NCI-H345 treated with DMSO at 0.1 percent for 48 hours (cell line): Measurements from ENCODE around the gene PHTF1.
A peak's percentile ranks its signal among the peaks of the same experiment; 100 is the strongest.

Experiments used
- DNase-seq: peaks from one replicate; lab custom pipeline; 2025; ENCODE audit not compliant: unreplicated experiment; lab: John Stamatoyannopoulos, UW

PHTF1 gene

DNA sequence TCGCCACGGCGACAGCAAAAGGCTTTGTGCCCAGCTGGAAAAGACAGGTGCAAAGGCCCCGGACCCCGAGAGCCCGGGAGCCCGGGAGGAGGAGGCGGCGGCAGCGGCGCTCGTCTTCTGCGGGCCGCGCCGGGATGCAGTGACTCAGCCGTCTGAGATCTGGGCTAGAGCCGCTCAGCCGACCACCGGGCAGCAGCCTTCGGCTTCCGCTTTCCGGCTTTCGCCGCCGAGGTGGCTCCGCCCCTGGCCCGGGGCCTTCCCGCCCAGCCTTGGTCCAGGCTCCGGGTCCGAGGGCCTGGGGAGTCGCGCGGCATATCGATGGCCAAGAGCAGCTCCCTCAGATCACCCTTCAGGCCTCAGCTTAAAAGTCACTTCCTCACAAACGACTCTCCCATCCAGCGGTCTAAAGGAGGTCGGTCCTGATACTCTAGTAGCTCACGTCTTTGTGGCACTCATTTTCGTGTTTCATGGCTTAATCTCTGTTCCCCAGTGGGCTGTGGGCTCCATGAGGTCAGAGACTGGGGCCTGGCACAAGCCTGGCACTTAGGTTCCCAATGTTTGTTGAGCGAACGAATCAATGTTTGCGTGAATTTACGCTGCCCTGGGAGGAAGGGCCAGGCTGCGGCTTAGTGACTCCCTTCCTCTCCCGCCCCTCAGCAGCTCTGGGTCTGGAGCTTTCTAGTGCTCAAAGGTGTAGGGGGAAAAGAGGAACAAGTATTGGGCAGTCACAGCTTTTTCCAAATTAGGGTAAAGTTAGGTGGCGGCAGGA is at the start of gene PHTF1:
Gene PHTF1, minus strand, starts transcription at position 154 of the 769 bp plus-strand sequence. CDS start 783 bp downstream, outside the sequence.
- DNase-seq, result peak; percentile 48

DNA sequence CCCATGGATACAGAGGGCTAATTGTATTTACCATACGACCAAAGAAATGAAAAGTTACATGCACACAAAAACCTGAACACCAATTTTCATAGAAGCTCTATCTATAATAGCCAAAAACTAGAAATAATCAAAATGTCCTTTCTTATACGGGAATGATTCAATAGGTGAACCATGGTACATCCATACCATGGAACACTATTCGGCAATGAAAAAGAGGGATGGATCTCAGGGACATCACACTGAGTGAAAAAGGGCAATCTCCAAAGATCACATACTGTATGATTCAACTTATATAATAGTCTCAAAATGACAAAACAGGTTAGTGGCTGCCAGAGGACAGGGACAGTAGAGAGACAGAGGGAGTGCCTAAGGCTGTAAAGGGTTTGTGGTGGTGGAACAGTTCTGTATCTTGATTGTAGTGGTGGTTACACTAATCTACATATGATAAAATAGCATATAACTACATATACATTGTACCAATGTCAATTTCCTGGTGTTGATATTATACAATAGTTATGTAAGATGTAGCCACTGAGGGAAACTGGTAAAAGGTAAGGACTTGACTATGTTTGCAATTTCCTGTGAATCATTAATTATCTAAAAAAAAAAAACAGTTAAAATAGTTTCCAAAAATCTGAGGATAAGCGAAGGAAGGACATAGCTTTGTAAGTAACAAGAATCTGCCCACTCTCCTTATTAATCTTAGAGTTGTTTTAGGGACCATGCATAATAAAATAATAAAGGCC is 49.3 kb upstream of the PHTF1 start:
- DNase-seq, result no peak

DNA sequence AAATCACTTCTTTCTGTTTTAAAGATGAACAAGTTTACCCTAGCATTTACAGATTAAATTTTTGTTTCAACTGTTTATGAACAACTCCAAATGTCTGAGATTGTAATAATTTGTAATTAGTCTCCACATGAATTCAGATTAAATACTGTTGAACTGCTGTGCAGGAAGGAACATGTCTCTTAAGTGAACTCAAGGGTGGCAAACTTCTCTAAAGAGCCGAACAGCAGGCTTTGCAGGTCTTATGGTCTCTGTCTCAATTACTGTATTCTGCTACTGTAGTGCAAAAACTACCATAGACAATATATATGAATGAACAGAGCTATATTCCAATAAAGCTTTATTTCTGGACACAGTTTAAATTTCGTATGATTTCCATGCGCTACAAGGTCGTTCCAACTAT is 46.4 kb upstream of the PHTF1 start:
- no peak for DNase-seq

DNA sequence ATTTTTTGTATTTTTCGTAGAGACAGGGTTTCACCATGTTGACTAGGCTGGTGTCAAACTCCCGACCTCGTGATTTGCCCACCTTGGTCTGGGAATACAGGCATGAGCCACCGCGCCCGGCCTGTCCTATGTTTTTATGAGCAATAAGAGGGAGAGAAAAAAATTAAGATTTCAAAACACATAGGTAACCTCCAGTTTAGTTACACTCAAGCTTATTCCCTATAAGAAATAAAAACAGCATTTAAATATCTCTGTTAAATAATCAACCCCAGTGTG is 45.9 kb upstream of the PHTF1 start:
- no peak for DNase-seq

DNA sequence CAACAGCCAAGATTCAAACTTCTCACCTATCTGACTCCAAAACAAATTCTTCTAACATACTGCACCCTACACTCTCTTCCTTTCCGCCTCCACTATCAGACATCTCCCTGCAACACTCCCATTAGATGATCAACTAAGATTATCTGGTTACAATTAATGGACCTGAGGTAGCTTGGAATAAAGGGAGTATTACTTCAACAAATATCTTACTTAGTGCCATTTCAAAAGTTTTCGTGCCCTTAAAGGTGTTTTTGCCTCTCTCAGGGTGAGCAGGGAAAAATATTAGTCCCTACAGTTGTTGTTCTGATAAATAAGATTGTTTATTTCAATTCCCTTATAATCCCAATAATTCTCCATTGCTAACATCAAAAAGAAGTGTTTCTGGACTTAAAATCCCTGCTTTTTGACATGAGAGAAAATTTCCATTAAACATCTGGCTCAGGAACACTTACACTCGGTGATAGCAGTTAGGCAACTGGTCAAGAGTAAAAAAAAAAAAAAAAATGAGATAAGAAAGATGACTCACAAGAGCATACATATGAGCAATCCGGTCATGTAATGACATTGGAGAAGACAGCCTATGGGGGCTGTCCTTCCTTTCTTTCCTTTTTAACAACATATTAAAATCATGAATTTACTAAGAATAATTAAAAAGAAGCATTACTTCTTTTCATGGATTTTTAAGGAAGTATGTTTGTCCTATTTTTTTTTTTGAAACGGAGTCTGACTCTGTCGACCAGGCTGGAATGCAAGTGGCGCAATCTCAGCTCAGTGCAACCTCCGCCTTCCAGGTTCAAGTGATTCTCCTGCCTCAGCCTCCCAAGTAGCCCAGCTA is 45.4 kb upstream of the PHTF1 start:
- DNase-seq, result no peak

DNA sequence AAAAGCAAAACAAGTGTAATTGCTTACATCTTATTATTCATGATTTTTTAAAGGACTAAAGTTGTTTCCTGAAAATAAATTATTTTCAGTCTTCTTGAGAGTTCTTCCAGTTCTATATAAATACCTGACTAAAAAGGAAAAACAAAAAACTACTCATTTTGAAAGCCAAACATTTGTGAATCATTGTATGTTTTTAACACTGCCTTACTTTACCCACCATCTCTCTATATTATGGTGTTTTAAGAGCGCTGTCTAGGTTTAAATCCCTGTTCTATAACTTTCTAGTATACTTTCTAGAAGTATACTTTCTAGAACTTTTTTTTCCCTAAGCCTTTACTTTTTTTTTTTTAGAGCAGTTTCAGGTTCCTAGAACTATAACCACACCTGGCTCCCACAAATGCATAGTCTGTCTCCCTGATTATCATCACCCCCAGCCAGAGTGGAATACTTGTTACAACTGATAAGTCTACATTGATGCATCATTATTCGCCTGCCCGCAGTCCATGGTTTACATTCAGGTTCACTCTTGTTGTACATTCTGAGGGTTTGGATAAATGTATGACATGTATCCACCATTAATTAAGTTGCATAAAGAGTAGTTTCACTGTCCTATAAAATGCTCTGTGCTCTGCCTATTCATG is 43.2 kb upstream of the PHTF1 start:
- DNase-seq, result no peak

DNA sequence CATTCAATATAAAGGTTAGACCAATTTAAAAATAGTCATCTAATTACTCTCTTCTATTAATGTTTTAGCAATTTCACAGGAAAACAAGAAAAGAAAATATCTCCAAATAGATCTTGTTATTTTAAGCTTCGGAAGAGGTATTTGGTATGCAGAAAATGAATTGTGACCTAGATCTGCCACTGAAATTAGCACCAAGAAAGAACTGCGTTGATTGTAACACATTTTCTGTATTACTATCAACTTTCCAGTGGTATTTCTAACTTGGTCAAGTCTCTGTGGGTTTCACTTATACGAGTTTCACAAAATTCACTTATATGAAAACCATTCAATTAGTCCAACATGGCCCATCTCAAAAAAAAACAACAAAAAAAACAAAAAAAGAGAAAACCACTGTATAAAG is 41.2 kb upstream of the PHTF1 start:
- DNase-seq, result no peak

DNA sequence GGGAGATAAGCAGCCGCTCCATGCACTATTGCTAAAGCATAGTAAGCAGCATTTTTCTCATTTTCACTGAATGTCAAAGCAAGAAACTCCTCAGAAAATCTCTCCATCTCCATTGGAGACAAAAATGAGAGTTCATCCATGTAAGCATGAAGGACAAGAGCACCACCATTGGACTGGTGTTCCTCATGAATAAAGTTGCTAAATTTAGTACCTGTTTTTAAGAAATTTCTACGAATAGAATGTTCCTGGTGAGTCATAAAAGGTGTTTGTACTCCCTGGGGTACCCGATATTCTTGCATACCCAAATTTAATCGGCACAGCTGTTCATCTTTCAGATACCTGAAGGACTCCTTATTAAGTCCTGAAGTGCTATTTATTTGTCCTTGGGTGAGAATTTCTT is 38.2 kb upstream of the PHTF1 start:
- no peak for DNase-seq

DNA sequence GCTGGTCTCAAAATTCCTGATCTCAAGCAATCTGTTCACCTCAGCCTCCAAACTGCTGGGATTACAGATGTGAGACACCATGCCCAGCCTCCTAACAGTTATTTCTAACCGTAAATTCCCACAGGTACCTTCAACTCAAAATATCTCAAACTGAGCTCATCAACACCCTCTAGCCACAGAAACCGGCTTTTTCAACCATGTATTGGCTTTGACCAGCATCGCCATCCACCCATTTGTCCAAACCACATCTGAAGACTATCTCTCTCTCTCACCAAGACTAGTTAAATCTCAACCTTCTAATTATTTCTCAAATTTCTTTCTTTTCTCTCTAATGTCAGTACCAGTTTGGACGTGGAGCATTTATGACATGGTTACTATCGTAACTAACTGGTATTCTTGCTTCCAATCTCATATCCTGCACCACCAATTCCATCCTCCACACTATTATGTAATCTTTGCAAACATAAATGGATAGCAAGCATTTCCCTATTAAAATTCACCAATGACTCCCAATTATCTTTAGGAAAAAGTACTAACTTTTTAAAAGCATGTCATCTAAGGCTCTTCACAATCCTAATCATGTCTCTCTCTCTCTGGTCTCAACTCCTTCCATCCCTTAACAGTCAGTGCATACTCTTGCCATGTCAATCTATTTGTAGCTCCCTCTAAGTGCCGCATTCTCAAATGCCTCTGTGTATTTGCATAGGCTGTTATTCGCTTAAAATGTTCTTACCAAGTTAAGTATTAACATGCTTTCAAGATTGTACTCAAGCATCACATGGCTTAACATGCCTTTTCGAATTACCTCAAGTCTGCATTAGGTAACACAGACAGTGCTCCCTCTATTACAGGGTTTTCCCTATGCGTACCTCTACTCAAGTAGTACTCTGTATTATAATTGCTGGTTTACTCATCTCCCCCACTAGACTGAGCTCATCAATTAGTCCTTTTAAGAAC is 34.9 kb upstream of the PHTF1 start:
- DNase-seq, result no peak

DNA sequence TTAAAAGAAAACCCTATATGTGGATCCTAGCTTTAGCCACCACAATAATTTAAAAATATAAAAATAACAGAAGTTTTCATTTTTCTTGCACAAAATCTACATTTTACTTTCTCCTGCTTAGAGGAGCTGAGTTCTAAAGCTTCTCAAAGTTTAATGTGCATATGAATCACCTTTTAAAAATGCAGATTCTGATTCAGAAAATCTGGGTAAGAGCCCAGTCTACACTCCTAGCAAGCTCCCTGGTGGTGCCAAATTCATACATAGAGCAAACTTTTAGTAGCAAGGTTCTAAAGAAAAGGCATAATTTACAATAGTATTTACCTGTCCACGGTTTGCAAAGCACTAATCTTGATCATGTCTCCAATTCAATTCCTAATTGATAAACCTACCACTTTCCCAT is 33.7 kb upstream of the PHTF1 start:
- no peak for DNase-seq

DNA sequence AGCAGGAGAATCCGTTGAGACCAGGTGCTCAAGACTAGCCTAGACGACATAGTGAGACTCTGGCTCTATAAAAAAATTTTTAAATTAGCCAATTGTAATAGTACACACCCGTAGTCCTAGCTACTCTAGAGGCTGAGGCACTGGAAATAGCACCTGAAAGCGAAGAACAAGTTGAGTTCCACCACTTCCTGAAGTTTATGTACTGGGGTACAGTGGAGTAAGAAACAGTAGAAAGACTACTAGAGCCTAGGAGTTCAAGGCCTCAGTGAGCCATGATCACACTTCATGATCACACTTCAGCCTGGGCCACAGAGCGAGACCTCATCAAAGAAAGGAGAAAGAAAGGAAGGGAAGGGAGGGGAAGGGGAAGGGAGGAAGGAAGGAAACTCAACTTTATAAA is 33.2 kb upstream of the PHTF1 start:
- no peak for DNase-seq

DNA sequence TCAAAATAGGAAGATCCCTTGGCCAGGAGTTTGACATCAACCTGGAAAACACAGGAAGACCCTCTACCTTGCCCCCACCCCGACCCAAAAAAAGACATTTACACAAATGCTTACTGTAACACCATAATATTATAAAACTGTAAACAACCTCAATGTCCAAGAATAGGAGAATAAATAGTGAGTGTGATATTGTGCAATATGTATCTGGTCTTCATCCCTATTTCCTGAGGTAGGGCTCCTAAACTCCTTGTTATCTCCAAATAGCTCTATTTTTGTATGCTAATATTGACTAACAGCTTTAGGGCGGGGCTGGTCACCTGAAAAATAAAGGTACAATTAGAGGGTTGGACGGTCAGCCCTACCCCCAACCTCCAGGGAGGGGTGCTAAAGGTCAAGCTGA is 29.5 kb upstream of the PHTF1 start:
- DNase-seq, result no peak

DNA sequence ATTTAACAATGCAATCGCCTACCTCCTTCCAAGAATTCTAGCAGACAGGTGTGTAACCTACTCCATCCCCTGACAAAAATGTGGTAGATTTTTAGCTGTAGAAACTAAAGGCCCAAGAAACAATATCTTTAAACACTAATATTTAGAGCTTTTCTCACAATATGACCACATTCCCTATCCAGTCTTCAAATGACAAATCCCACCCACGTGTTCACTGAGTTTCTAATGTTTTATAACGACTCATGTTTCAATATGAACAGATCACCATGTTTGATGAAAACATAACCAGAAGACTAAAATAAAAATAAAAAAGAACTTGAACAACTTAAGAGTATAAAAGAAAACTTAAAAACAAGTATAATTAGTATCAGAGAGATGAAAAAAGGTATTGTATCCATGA is 28.4 kb upstream of the PHTF1 start:
- no peak for DNase-seq

DNA sequence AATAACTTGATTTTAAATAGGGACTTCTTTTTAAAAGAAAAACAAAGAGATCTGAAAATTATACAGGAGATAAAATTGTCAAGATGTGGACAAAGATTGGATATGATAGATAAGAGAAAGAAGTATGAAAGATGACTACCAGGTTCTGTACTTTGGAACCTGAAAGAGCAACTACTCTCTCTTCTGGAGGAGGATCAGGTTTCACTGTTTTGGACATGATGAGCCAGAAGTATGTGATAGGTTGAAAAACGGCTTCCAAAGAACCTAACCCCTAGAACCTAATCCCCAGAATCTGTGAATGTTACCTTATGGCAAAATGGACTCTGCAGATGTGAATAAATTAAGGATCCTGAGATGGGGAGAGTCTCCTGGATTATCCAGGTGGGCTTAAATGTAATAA is 26.8 kb upstream of the PHTF1 start:
- no peak for DNase-seq

DNA sequence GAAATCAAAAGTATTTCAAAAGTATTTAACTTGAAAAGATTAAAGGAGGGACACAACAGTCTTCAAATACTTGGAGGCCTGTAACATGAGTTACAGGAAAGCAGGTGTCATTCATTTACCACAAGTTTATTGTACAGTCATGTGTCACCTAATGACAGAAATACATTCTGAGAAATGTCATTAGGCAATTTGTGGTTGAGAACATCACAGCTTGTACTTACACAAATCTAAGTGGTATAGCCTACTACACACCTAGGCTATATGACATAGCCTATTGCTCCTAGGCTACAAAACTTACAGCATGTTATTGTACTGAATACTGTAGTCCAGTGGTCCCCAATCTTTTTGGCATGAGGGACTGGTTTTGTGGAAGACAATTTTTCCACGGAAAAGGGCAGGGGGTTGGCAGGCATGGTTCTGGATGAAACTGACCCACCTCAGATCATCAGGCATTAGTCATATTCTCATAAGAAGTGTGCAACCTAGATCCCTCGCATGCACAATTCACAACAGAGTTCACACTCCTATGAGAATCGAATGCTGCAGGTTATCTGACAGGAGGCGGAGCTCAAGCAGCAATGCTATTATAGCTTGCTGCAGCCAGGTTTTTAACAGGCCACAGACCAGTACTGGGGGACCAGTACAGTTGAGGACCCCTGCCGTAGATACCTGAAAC is 25.0 kb upstream of the PHTF1 start:
- no peak for DNase-seq

DNA sequence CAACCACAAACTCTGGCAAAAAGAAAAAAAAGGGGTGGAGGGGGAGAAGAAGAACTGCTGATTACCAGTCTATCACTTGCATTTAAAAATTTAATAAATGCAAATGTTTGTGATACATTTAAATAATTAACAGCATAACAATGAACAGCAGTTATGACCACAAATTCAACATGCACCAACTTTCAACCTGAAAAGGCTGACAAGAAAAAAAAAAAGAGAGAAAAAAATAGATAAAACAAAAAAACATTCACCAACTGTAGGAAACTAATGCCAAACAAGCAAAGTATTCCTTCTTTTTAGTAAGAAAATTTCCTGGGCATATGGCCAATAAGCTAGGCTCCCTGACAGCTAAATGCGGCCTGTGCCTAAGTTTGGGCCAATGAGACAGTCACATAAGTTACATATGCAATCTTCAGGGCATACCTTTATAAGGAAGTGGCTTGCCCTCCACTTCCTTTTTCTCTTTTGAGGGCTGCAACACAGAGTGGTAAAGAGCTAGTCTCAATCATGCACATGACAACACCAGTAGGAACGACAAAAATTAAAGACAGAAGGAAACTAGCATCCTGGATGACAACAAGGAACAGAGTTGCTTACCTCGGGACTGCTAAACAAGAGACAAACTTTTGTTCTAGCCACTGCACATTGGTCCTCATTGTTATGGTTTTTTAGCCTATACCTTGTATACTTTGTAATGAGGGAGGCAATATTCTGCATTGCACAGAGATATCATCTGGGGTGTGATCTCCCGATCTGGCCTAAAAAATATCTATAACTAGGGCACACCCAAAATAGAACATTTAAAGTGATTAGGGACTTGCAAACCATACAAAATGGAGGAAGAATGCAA is 24.2 kb upstream of the PHTF1 start:
- no peak for DNase-seq

DNA sequence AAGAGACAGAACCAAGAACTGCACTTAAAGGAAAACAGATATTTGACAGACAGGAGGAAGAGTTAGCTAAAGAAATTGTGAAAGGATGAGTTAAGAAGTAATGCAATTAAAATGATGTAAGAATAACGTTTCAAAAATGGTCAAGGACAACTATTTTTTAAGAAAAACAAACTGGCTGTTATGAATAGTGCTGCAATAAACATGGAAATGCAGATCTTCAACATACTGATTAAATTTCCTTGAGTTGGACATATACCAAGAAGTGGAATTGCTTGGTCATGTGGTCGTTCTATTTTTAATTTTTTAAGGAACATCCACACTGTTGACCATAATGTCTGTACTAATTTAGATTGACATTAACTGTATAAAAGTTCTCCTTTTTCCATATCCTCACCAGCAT is 23.1 kb upstream of the PHTF1 start:
- DNase-seq, result no peak

DNA sequence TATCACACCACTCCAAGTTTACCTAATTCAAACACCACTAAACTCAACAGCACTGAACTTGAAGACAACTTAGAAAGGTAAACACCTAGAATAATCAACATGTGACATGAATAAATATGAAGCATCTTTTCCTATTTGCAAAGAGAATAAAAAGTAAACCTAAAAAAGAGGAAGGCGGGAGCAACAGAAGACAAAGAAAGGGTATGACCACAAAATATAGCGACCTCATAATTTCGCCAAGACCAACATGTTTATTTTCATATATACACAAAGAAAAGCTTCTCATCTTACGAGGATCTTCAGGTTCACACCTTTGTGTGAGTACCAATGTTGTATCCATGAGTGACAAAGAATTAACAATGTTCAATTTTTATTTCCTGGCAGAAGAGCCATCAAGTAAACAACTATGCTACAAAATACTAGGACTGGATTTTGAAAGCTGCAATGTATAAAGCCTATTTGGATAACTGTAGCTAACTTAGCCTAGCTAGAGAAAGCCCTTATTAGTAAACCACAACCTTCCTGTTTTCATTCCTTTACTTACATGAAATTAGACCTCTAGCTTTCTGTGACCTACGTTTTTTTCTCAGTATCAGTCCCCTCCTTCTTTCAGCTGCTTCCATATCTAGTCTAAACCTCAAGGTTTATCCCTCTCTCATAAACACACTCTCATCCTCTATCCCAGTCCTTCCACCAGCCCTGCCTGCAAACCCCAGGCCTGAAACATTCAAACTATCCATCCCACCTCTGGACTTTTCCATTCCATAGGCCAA is 21.3 kb upstream of the PHTF1 start:
- no peak for DNase-seq
